Heart right ventricle (tissue), 16 donors: Measurements from ENCODE around the gene CAMK2G. TPM values are rescaled to one million over a fixed set of nuclear protein-coding genes. Genes with fewer than 3 reads are reported as not detected.
"Not testable (repeated sequence)": the region's sequence is repeated elsewhere in the genome, so short reads cannot be mapped to it uniquely, and the experiment has no call there.

Experiments
- ATAC-seq, 8 donors: fragments of 200-7000 bp; cut with Tn5 transposase; one replicate each; pipeline ENCODE4 v1.9.1; 2020; ENCODE audit warnings: mild to moderate bottlenecking in 8 of 8, moderate library complexity in 8 of 8, moderate number of reproducible peaks in 1 of 8
- DNase-seq, 2 donors: peaks; one replicate each; pipeline ENCODE4 v3.0.0-alpha.2; 2020
- H3K27ac ChIP-seq, 10 donors: fragments of 200-600 bp; sonication (generic) in 2 of 10; one replicate each; pipeline versions ENCODE4 v1.5.0 to v1.8.0; 2020 to 2022; ENCODE audit warnings: mild to moderate bottlenecking in 3 of 10
- H3K27me3 ChIP-seq, 7 donors: fragments of 200-600 bp; one replicate each; pipeline ENCODE4 v1.8.0; 2021 to 2022; ENCODE audit warnings: mild to moderate bottlenecking in 2 of 7
- H3K36me3 ChIP-seq, 9 donors: fragments of 200-600 bp; sonication (generic) in 1 of 9; one replicate each; pipeline versions ENCODE4 v1.5.0 to v1.8.0; 2020 to 2022; ENCODE audit warnings: mild to moderate bottlenecking in 2 of 9
- H3K4me1 ChIP-seq, 9 donors: fragments of 200-600 bp; sonication (generic) in 1 of 9; one replicate each; pipeline versions ENCODE4 v1.5.0 to v1.8.0; 2020 to 2022; ENCODE audit warnings: mild to moderate bottlenecking in 4 of 9
- H3K4me3 ChIP-seq, 10 donors: fragments of 200-600 bp; sonication (generic) in 2 of 10; one replicate each; pipeline versions ENCODE4 v1.5.0 to v1.8.0; 2020 to 2022; ENCODE audit warnings: mild to moderate bottlenecking in 7 of 10, moderate library complexity in 2 of 10
- H3K9me3 ChIP-seq, 11 donors: fragments of 200-600 bp in 10 of 11; sonication (generic) in 2 of 11; one replicate each; pipeline versions ENCODE4 v1.5.0 to v1.8.0; 2013 to 2022; ENCODE audit warnings: mild to moderate bottlenecking in 2 of 11, control low read depth in 1 of 11, moderate library complexity in 1 of 11
- CTCF ChIP-seq, 9 donors: fragments of 200-600 bp; sonication (generic) in 2 of 9; IDR thresholded peaks; one replicate each; pipeline versions ENCODE4 v1.5.0 to v1.8.0; 2021 to 2022; ENCODE audit warnings: antibody characterized with exemption in 9 of 9, mild to moderate bottlenecking in 5 of 9, moderate library complexity in 1 of 9
- WGBS, 2 donors: extraction: QIAGEN DNeasy Blood & Tissue Kit; methylation state at CpG; one replicate each; pipeline ENCODE4 v1.1.7; 2013; ENCODE audit warnings: inconsistent platforms in 1 of 2; 5-methylcytosine and 5-hydroxymethylcytosine counted together
- intact Hi-C, 10 donors: fragments of 100-400 bp; cut with DNase I; formaldehyde crosslinking; loops; one replicate each; pipeline versions ENCODE4 v1.11.1 to v1.14.2; 2022
- polyA plus RNA-seq, 2 donors: library from polyadenylated mRNA; stranded (reverse); fragments of 200-250 nt; gene quantifications; one replicate each; pipeline ENCODE4 v1.2.3, GENCODE V29; 2013
- total RNA-seq, 10 donors: library from RNA; stranded (reverse); fragmentation: NEBNext Ultra II Directional in 3 of 10; extraction: Animal tissue kit (Norgen Biotek cat#: 25700) in 3 of 10; gene quantifications; one replicate each; pipeline versions ENCODE4 v1.2.1 to v1.2.4, GENCODE V29; 2021 to 2023
- donor health status: Arrhythmogenic right ventricular cardiomyopathy.
- donor health status: ischemic (EF 13 %, LVEDD 7.1; RV severe dilation, severe dysfunction).
- donor health status: healthy with polysubstance abuse.
- donor health status: DM: no; HTN: yes; CAD: no.
- donor health status: DM: no; HTN: no; CAD: no.
- donor health status: ischemic (EF 25% LVEDD 6.9; RV normal size, moderate dysfunction).
- donor health status: ischemic (EF 25% LVEDD 5.7; RV mildly dilated, moderate dysfunction).
- donor health status: healthy.
- donor health status: DM: yes; HTN: yes; CAD: no.
- donor health status: Ischemic cardiomyopathy.
- donor health status: ischemic (EF 35%, LVEDD 5.7; RV mildly dilated, moderate dysfunction).
- donor health status: nonischemic (EF 11% LVEDD 7.7; RV severe dilation, severe dysfunction).
- donor health status: DM: yes; HTN: yes; CAD: no.
- donor health status: PGD.
- donor health status: ischemic (EF 29% LVEDD 5.4; RV normal size, mild dysfunction).
- donor health status: nonischemic (EF 23%, LVEDD 6.1; RV moderate dilation, normal function).

CAMK2G gene
- total and polyA plus RNA-seq, 12 donors: 8.5 to 16.7 (median 11.8) TPM

- no peak for ATAC-seq
- H3K36me3 ChIP-seq: no peaks in the 10 kb centered on the region
- H3K9me3 ChIP-seq: no peaks in the 10 kb centered on the region
- DNase-seq: no peak
- intact Hi-C loops: no loop called here
- H3K27ac ChIP-seq: no peak overlapping the region
- no peaks in the 10 kb centered on the region for H3K27me3 ChIP-seq
- peaks cover 14 to 26% (median 18%) of the 10 kb centered on the region in 9 donors for H3K4me1 ChIP-seq
- H3K4me3 ChIP-seq: no peak overlapping the region
- no peak for TF ChIP-seq CTCF (IDR thresholded peaks at IDR 0.05)
- WGBS, 2 donors: 76 to 80% methylated on average over 10 of the region's 10 CpGs
These were observed 18.1 kb upstream of the CAMK2G start for GRCh38 chr10:73892310-73893030.

GRCh38 chr10:73891540-73891939 is 17.2 kb upstream of the CAMK2G start:
- DNase-seq (no peak), ATAC-seq (no peak)
- H3K27me3 ChIP-seq: no peaks in the 10 kb centered on the region
- WGBS, 2 donors: 80 to 84% methylated on average over 5 of the region's 5 CpGs
- TF ChIP-seq CTCF (IDR thresholded peaks at IDR 0.05): no peak
- H3K36me3 ChIP-seq: no peaks in the 10 kb centered on the region
- H3K9me3 ChIP-seq: no peaks in the 10 kb centered on the region
- intact Hi-C loops: no loop called here
- H3K4me1 ChIP-seq: peaks cover 21 to 35% (median 27%) of the 10 kb centered on the region in 9 donors
- no peak overlapping the region for H3K4me3 ChIP-seq
- H3K27ac ChIP-seq: no peak overlapping the region

- DNase-seq, H3K9me3 ChIP-seq, H3K27me3 ChIP-seq, ATAC-seq, H3K27ac ChIP-seq, H3K4me3 ChIP-seq, H3K36me3 ChIP-seq, intact Hi-C loops: not testable (repeated sequence)
- H3K4me1 ChIP-seq: peaks cover 26 to 42% (median 31%) of the 10 kb centered on the region in 9 donors
- WGBS, 2 donors: 68 to 83% methylated on average over 3 of the region's 3 CpGs
These were observed 16.5 kb upstream of the CAMK2G start for GRCh38 chr10:73890830-73891229.

GRCh38 chr10:73890261-73890660 is 15.9 kb upstream of the CAMK2G start:
- Histone ChIP-seq H3K4me3 (no peak overlapping the region), H3K9me3 (no peaks in the 10 kb centered on the region), H3K27me3 (no peaks in the 10 kb centered on the region), H3K27ac (peak overlapping the region in 1 of 10 donors; percentile 87), H3K36me3 (no peaks in the 10 kb centered on the region), H3K4me1 (peaks cover 26 to 43% (median 31%) of the 10 kb centered on the region in 9 donors)
- intact Hi-C loops: no loop called here
- DNase-seq (no peak), ATAC-seq (no peak)
- TF ChIP-seq CTCF (IDR thresholded peaks at IDR 0.05): no peak
- 94 to 96% methylated on average over 5 of the region's 5 CpGs for WGBS, 2 donors

- H3K36me3 ChIP-seq, H3K27me3 ChIP-seq, H3K4me3 ChIP-seq, ATAC-seq, H3K9me3 ChIP-seq, DNase-seq: not testable (repeated sequence)
- peaks cover 26 to 37% (median 31%) of the 10 kb centered on the region in 9 donors for H3K4me1 ChIP-seq
- peak overlapping the region in 4 of 10 donors; percentile 86 to 92 (median 88) for H3K27ac ChIP-seq
- intact Hi-C loops: loop anchor here in 9 of 10 donors (5.0 to 10.0 kb wide), 7 partner anchors 53 to 345 kb away; partner anchors contain the start of gene VCL (in 2 of the 9)
- 71 to 74% methylated on average over 3 of the region's 3 CpGs for WGBS, 2 donors
These were observed 15.1 kb upstream of the CAMK2G start for GRCh38 chr10:73889416-73889815.
